Mesenchymal stem cell (in vitro differentiated cells and primary cell): ENCODE results near the gene ADCY3.

Source experiments
- DNase-seq: peaks from one replicate; pipeline ENCODE4 v3.0.0-alpha.2; 2013
- H2AFZ ChIP-seq: one replicate; pipeline ENCODE4 v1.6.1; 2013; ENCODE audit warnings: low read depth, mild to moderate bottlenecking, control low read depth, inconsistent platforms, low read length, moderate library complexity
- H2AK5ac ChIP-seq: 2 replicates; pipeline ENCODE4 v1.6.1; 2013; ENCODE audit warnings: low read length, moderate library complexity, mild to moderate bottlenecking, inconsistent platforms; ENCODE audit not compliant: severe bottlenecking
- H2BK120ac ChIP-seq: one replicate; pipeline ENCODE4 v1.6.1; 2013; ENCODE audit warnings: low read depth, mild to moderate bottlenecking, inconsistent platforms, low read length, moderate library complexity
- H2BK12ac ChIP-seq, 2 experiments: one replicate each; pipeline ENCODE4 v1.6.1; 2013; ENCODE audit warnings: inconsistent platforms in 2 of 2, low read length in 2 of 2, mild to moderate bottlenecking in 2 of 2, moderate library complexity in 2 of 2, control low read depth in 1 of 2
- H2BK15ac ChIP-seq: one replicate; pipeline ENCODE4 v1.6.1; 2013; ENCODE audit warnings: mild to moderate bottlenecking, low read depth, inconsistent platforms; ENCODE audit not compliant: poor library complexity, severe bottlenecking
- H2BK5ac ChIP-seq: 2 replicates; pipeline ENCODE4 v1.6.1; 2013; ENCODE audit warnings: low read depth, mild to moderate bottlenecking, low read length, control low read depth, inconsistent platforms; ENCODE audit not compliant: poor library complexity, severe bottlenecking
- H3K14ac ChIP-seq, 2 experiments: one replicate each; pipeline ENCODE4 v1.6.1; 2013; ENCODE audit warnings: inconsistent platforms in 2 of 2, low read length in 2 of 2, control low read depth in 1 of 2, mild to moderate bottlenecking in 1 of 2, moderate library complexity in 1 of 2
- H3K18ac ChIP-seq, 2 experiments: one replicate each; pipeline ENCODE4 v1.6.1; 2013; ENCODE audit warnings: inconsistent platforms in 2 of 2, low read length in 2 of 2, control low read depth in 1 of 2, low read depth in 1 of 2, mild to moderate bottlenecking in 1 of 2
- H3K23ac ChIP-seq, 2 experiments: one replicate each; pipeline ENCODE4 v1.6.1; 2013; ENCODE audit warnings: inconsistent platforms in 2 of 2, low read length in 2 of 2, mild to moderate bottlenecking in 2 of 2, moderate library complexity in 2 of 2, control low read depth in 1 of 2
- H3K27ac ChIP-seq: 2 replicates; pipeline ENCODE4 v1.5.1; 2013; ENCODE audit warnings: mild to moderate bottlenecking, moderate library complexity, low read length, control low read depth, inconsistent platforms; ENCODE audit not compliant: poor library complexity, severe bottlenecking
- H3K27me3 ChIP-seq, 2 experiments: 2 replicates each; pipeline versions ENCODE4 v1.6.1 to v1.7.0; 2013; ENCODE audit warnings: low read length in 2 of 2, mild to moderate bottlenecking in 2 of 2, moderate library complexity in 2 of 2, control low read depth in 1 of 2, inconsistent platforms in 1 of 2; ENCODE audit not compliant: control insufficient read depth in 1 of 2, insufficient read depth in 1 of 2
- H3K36me3 ChIP-seq, 2 experiments: 2 replicates each; pipeline versions ENCODE4 v1.6.1 to v1.7.0; 2013; ENCODE audit warnings: low read length in 2 of 2, control low read depth in 1 of 2, inconsistent platforms in 1 of 2, low read depth in 1 of 2, mild to moderate bottlenecking in 1 of 2; ENCODE audit not compliant: insufficient read depth in 2 of 2, control insufficient read depth in 1 of 2
- H3K4ac ChIP-seq, 2 experiments: one replicate each; pipeline ENCODE4 v1.6.1; 2013; ENCODE audit warnings: inconsistent platforms in 2 of 2, low read length in 2 of 2, mild to moderate bottlenecking in 2 of 2, moderate library complexity in 2 of 2, control low read depth in 1 of 2, low read depth in 1 of 2
- H3K4me1 ChIP-seq: 2 replicates; pipeline ENCODE4 v1.6.1; 2013; ENCODE audit warnings: low read depth, low read length, control low read depth; ENCODE audit not compliant: control insufficient read depth, insufficient read depth
- H3K4me2 ChIP-seq: 2 replicates; pipeline ENCODE4 v1.6.1; 2013; ENCODE audit warnings: low read length, mild to moderate bottlenecking, inconsistent platforms; ENCODE audit not compliant: poor library complexity, severe bottlenecking
- H3K4me3 ChIP-seq, 2 experiments: 2 replicates each; pipeline versions ENCODE4 v1.5.1 to v1.7.0; 2013; ENCODE audit warnings: low read length in 2 of 2, mild to moderate bottlenecking in 2 of 2, control low read depth in 1 of 2, low read depth in 1 of 2; ENCODE audit not compliant: insufficient read depth in 1 of 2
- H3K79me1 ChIP-seq: replicated peaks from 2 replicates; pipeline ENCODE4 v1.6.1; 2013; ENCODE audit warnings: mild to moderate bottlenecking, control low read depth, low read length, inconsistent platforms; ENCODE audit not compliant: poor library complexity, severe bottlenecking
- H3K9ac ChIP-seq: 2 replicates; pipeline ENCODE4 v1.7.0; 2013; ENCODE audit warnings: mild to moderate bottlenecking, low read length, moderate library complexity
- H3K9me3 ChIP-seq: 2 replicates; pipeline ENCODE4 v1.7.0; 2013; ENCODE audit warnings: mild to moderate bottlenecking, low read length; ENCODE audit not compliant: control insufficient read depth
- H4K8ac ChIP-seq: one replicate; pipeline ENCODE4 v1.6.1; 2013; ENCODE audit warnings: inconsistent platforms, mild to moderate bottlenecking, low read length, moderate library complexity
- H4K91ac ChIP-seq: one replicate; pipeline ENCODE4 v1.6.1; 2013; ENCODE audit warnings: mild to moderate bottlenecking, low read length, inconsistent platforms
- WGBS: methylation state at CpG from one replicate; pipeline ENCODE4 v1.1.7; 2013; ENCODE audit warnings: mixed read lengths; 5-methylcytosine and 5-hydroxymethylcytosine counted together

The ADCY3 gene

DNA sequence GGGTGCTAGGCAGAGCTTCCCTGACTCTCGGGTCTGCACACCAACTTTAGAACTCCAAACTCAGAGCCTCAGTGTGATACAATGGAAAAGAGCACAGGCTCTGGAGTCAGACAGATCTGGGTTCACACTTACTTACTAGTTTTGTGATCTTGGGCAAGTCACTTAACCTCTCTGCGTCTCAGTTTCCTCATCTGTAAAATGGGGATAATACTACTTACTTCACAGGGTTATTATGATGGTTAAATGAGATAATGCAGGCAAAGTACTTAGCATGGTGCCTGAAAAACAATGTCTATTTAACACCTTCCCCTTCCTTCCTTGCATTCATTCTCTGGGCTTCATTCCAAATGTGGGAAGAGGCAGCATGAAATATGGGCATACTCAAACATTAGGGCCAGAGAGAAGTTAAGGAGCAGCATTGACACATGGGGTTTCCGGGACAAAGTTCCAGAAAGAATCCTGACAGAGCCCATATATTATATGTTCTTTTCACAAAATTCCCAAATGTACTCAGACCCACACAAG, 38.4 kb upstream of the ADCY3 start:
- Histone ChIP-seq H4K91ac (no peak overlapping the region), H2BK12ac (no peak overlapping the region), H2AFZ (no peak overlapping the region), H2AK5ac (no peak overlapping the region), H3K27ac (no peak overlapping the region), H2BK5ac (no peak overlapping the region), H3K4me3 (no peak overlapping the region), H3K14ac (no peak overlapping the region), H3K23ac (no peak overlapping the region), H3K79me1 (peaks cover 11% of the 10 kb centered on the region), H3K4me1 (no peaks in the 10 kb centered on the region), H3K9ac (no peak overlapping the region), H2BK120ac (no peak overlapping the region), H2BK15ac (no peak overlapping the region), H3K18ac (no peak overlapping the region), H3K4me2 (no peak overlapping the region), H4K8ac (no peak overlapping the region), H3K27me3 (no peaks in the 10 kb centered on the region), H3K9me3 (peaks cover 15% of the 10 kb centered on the region), H3K4ac (no peak overlapping the region), H3K36me3 (peaks cover 11 to 95% of the 10 kb centered on the region in 2 experiments)
- DNase-seq = no peak
- WGBS = 90% methylated on average over 1 of the region's 3 CpGs

DNA sequence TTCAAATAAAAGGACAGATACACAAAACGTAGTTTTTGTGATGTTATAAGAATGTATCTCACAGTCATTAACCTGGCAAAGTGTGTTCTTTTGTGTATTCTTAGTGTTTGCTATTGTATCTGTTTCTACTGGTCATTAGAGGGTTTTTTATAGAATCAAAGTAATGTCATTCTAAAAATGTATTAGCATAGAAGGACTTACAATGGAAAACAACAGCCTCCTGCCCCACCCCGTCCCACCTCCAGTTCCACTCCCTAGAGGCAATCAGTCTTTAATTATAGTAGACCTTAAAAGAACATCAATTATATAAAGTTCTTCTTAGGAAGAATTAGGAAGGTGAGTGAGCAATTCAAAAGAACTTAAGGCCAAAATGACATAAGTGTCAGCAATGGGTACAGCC, 37.9 kb upstream of the ADCY3 start:
- no peak overlapping the region for H3K4me2 ChIP-seq
- H2AK5ac ChIP-seq = no peak overlapping the region
- H3K4me1 ChIP-seq = no peaks in the 10 kb centered on the region
- no peak overlapping the region for H2BK15ac ChIP-seq
- peaks cover 11% of the 10 kb centered on the region for H3K79me1 ChIP-seq
- H3K4me3 ChIP-seq = no peak overlapping the region
- no peak overlapping the region for H2BK120ac ChIP-seq
- peaks cover 11 to 91% of the 10 kb centered on the region in 2 experiments for H3K36me3 ChIP-seq
- H3K23ac ChIP-seq = no peak overlapping the region
- WGBS = 100% methylated on average over 1 of the region's 2 CpGs
- no peak overlapping the region for H3K18ac ChIP-seq
- H3K9me3 ChIP-seq = peaks cover 15% of the 10 kb centered on the region
- H3K27ac ChIP-seq = no peak overlapping the region
- no peak overlapping the region for H2BK12ac ChIP-seq
- H3K4ac ChIP-seq = no peak overlapping the region
- H3K9ac ChIP-seq = no peak overlapping the region
- DNase-seq = no peak
- H2BK5ac ChIP-seq = no peak overlapping the region
- no peak overlapping the region for H4K8ac ChIP-seq
- no peak overlapping the region for H4K91ac ChIP-seq
- H2AFZ ChIP-seq = no peak overlapping the region
- H3K14ac ChIP-seq = no peak overlapping the region
- no peaks in the 10 kb centered on the region for H3K27me3 ChIP-seq

DNA sequence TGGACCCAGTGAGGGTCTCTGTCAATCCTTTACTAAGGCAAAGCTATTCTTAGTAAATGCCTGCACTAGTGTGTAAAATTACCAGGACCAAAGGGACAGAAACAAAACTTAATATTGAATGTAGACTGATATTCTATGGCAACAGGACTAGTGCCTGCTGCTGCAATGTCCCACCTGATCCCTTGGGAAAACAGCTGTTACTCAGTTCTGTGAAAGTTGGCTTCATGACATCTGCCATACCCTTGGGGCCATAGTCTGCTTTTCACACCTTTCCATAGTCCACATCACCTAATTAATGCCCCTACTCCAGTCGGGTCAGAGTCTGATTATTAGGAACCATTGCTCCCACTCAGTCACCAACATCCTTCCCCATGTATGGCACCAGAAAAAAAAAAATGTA, 37.2 kb upstream of the ADCY3 start:
- Histone ChIP-seq H2BK12ac (no peak overlapping the region), H2AFZ (no peak overlapping the region), H3K18ac (no peak overlapping the region), H3K27ac (no peak overlapping the region), H3K79me1 (peaks cover 11% of the 10 kb centered on the region), H2BK5ac (no peak overlapping the region), H3K4ac (no peak overlapping the region), H3K9me3 (peaks cover 15% of the 10 kb centered on the region), H3K4me1 (no peaks in the 10 kb centered on the region), H3K14ac (no peak overlapping the region), H3K4me2 (no peak overlapping the region), H2AK5ac (no peak overlapping the region), H2BK15ac (no peak overlapping the region), H3K9ac (no peak overlapping the region), H4K8ac (no peak overlapping the region), H3K4me3 (no peak overlapping the region), H3K36me3 (peaks cover 9 to 89% of the 10 kb centered on the region in 2 experiments), H3K23ac (no peak overlapping the region), H2BK120ac (no peak overlapping the region), H3K27me3 (no peaks in the 10 kb centered on the region), H4K91ac (no peak overlapping the region)
- WGBS = 100% methylated on average over 1 of the region's 1 CpG
- DNase-seq = no peak

DNA sequence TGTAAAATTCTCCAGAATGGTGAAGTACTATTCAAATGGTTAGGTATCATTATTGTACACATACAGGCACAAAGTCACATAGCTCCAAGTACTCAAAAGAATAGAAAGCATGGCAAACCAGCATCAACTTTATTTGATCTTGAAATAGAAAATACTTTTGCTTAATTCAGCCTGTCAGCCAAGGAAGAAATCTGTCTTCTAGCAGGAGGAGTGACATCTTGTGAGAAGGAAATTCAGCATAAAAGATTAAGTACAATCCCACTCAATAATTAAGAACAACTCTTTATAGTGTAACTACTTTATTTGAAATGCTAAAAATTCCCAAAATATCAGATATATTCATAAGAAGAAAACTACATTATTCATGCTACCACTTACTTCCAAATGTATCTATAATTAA, 35.9 kb upstream of the ADCY3 start:
- no peak overlapping the region for H2BK5ac ChIP-seq
- no peak overlapping the region for H4K91ac ChIP-seq
- H3K9me3 ChIP-seq = peaks cover 15% of the 10 kb centered on the region
- no peaks in the 10 kb centered on the region for H3K27me3 ChIP-seq
- no peak overlapping the region for H2BK120ac ChIP-seq
- H3K23ac ChIP-seq = no peak overlapping the region
- no peak overlapping the region for H3K4me2 ChIP-seq
- no peak overlapping the region for H4K8ac ChIP-seq
- H2AK5ac ChIP-seq = no peak overlapping the region
- H2AFZ ChIP-seq = no peak overlapping the region
- no peak overlapping the region for H2BK12ac ChIP-seq
- peaks cover 10% of the 10 kb centered on the region for H3K79me1 ChIP-seq
- peaks cover 12 to 87% of the 10 kb centered on the region in 2 experiments for H3K36me3 ChIP-seq
- no peak overlapping the region for H2BK15ac ChIP-seq
- no peak overlapping the region for H3K18ac ChIP-seq
- H3K9ac ChIP-seq = no peak overlapping the region
- H3K4me1 ChIP-seq = no peaks in the 10 kb centered on the region
- no peak overlapping the region for H3K4ac ChIP-seq
- no peak for DNase-seq
- no peak overlapping the region for H3K27ac ChIP-seq
- no peak overlapping the region for H3K4me3 ChIP-seq
- no peak overlapping the region for H3K14ac ChIP-seq
